Activated CD8-positive, alpha-beta T cell treated with anti-CD3 and anti-CD28 coated beads for 36 hours (primary cell): ENCODE results near the gene UBA3. TPM values are rescaled to one million over a fixed set of nuclear protein-coding genes. Genes with fewer than 3 reads are reported as not detected.

ENCODE experiments used
- ATAC-seq: fragments of 200-7000 bp; cut with Tn5 transposase; one replicate; pipeline ENCODE4 v1.10.0; 2021; ENCODE audit warnings: mild to moderate bottlenecking, moderate library complexity
- CTCF ChIA-PET: fragments of 350-600 bp; sonication (Branson Sonifier 250); formaldehyde crosslinking; loops from one replicate; lab custom pipeline; 2021; ENCODE audit warnings: antibody characterized with exemption; lab: Charles Lee
- POLR2A ChIA-PET: fragments of 350-600 bp; sonication (Branson Sonifier 250); formaldehyde crosslinking; loops from one replicate; lab custom pipeline; 2021; ENCODE audit warnings: antibody characterized with exemption; lab: Charles Lee
- DNase-seq: peaks from one replicate; pipeline ENCODE4 v3.0.0-alpha.2; 2020
- H3K27ac Mint-ChIP-seq: one replicate; pipeline ENCODE4 v1.8.0; 2021; ENCODE audit warnings: mild to moderate bottlenecking, mixed read lengths
- H3K27me3 Mint-ChIP-seq: one replicate; pipeline ENCODE4 v1.8.0; 2021; ENCODE audit warnings: mixed read lengths
- H3K36me3 Mint-ChIP-seq: one replicate; pipeline ENCODE4 v1.8.0; 2021; ENCODE audit warnings: low read depth, mixed read lengths
- H3K4me1 Mint-ChIP-seq: one replicate; pipeline ENCODE4 v1.8.0; 2021; ENCODE audit warnings: low read depth, mixed read lengths
- H3K4me3 Mint-ChIP-seq: one replicate; pipeline ENCODE4 v1.8.0; 2021; ENCODE audit warnings: mild to moderate bottlenecking, moderate library complexity, mixed read lengths
- H3K9me3 Mint-ChIP-seq: one replicate; pipeline ENCODE4 v1.8.0; 2021; ENCODE audit warnings: mixed read lengths
- intact Hi-C: fragments of 100-400 bp; cut with micrococcal nuclease; formaldehyde crosslinking; loops from one replicate; pipeline ENCODE4 v1.10.0; 2022
- total RNA-seq, 2 experiments: library from RNA; stranded (reverse); gene quantifications; one replicate each; pipeline ENCODE4 v1.2.3, GENCODE V29; 2021
- TF ChIP-seq, protein P1 (sequence below): fragments of 200-600 bp; IDR thresholded peaks from one replicate; pipeline ENCODE4 v1.8.0; 2022; ENCODE audit warnings: antibody characterized with exemption, mild to moderate bottlenecking

UBA3 gene
- total RNA-seq, 2 experiments from 2014 or later = 72.7 to 75.6 TPM

DNA sequence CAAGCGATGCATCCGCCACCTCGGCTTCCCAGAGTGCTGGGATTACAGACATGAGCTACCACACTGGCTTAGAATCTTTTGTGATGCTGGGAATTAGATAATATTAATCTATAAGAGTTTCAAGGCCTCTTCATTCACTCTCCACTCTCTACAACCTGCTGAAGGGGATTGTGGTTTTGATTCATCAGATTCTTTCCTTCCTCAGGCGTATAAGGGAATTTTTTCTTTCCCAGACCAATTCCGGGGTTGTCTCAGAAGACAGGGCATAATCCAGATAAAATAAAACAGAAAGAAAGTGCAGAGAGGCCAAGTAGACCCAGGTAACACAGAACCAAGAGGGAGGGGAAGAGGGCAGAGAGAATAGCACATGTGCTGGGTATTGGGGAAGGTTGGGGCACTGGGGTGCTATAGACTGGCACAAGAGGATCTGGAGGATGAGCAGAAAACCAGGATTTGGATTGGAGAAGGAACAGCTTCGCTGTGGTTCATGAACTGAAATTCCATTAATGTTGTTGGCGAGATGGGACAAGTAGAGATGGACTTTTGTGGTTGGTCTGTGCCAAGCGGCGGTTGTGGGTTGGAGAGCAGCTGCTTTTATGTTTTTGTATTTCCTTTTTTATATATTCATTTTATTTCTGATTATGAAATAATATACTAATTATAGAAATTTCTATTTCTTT lies 17.4 kb upstream of the UBA3 start:
- Mint-ChIP-seq H3K27me3 (no peaks in the 10 kb centered on the region), H3K4me3 (no peak overlapping the region), H3K9me3 (peaks cover 3% of the 10 kb centered on the region), H3K27ac (peak overlapping the region; percentile 94), H3K36me3 (peaks cover 63% of the 10 kb centered on the region), H3K4me1 (peaks cover 72% of the 10 kb centered on the region)
- intact Hi-C loops = no loop called here
- TF ChIP-seq, protein P1, sequence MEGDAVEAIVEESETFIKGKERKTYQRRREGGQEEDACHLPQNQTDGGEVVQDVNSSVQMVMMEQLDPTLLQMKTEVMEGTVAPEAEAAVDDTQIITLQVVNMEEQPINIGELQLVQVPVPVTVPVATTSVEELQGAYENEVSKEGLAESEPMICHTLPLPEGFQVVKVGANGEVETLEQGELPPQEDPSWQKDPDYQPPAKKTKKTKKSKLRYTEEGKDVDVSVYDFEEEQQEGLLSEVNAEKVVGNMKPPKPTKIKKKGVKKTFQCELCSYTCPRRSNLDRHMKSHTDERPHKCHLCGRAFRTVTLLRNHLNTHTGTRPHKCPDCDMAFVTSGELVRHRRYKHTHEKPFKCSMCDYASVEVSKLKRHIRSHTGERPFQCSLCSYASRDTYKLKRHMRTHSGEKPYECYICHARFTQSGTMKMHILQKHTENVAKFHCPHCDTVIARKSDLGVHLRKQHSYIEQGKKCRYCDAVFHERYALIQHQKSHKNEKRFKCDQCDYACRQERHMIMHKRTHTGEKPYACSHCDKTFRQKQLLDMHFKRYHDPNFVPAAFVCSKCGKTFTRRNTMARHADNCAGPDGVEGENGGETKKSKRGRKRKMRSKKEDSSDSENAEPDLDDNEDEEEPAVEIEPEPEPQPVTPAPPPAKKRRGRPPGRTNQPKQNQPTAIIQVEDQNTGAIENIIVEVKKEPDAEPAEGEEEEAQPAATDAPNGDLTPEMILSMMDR = no peak
- DNase-seq = no peak
- ChIA-PET CTCF (interaction anchor here (1.9 kb wide), 1 partner anchor 23 kb away, joined by 7 read pairs; no protein-coding TSS in a partner anchor), POLR2A (interaction anchor here (4.4 kb wide), 1 partner anchor 14 kb away, joined by 29 read pairs; the partner anchor contains the start of gene ARL6IP5)
- ATAC-seq = no peak

DNA sequence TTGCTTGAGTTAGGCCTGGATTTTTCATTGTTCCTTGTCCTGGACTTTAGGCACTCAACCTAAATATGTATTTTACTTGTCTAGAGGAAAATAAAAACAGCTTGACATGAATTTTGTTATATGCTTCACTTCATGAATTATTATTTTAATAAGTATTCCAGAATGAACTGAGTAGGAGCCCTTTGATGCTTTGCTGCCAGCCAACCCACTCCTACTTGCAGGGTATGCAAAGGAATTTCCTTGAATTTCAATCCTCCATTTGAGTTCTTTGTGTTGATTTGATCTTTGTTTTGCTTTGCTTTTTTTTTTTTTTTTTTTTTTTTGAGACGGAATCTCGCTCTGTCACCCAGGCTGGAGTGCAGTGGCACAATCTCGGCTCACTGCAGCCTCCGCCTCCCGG lies 16.1 kb upstream of the UBA3 start:
- Mint-ChIP-seq H3K36me3 (peaks cover 54% of the 10 kb centered on the region), H3K9me3 (peaks cover 3% of the 10 kb centered on the region), H3K4me1 (peaks cover 78% of the 10 kb centered on the region), H3K27me3 (no peaks in the 10 kb centered on the region), H3K4me3 (peak overlapping the region; percentile 61), H3K27ac (peak overlapping the region; percentile 94)
- intact Hi-C loops = no loop called here
- ATAC-seq (no peak), DNase-seq (no peak)
- ChIA-PET POLR2A (interaction anchor here (0.6 to 4.4 kb wide), 3 partner anchors 10 to 58 kb away, joined by 3 to 29 read pairs (median 3); partner anchors contain the start of gene ARL6IP5), CTCF (interaction anchor here (0.8 to 1.3 kb wide), 2 partner anchors 10 to 209 kb away, joined by 3 to 4 read pairs; no protein-coding TSS in a partner anchor)
- TF ChIP-seq, protein P1 = no peak

DNA sequence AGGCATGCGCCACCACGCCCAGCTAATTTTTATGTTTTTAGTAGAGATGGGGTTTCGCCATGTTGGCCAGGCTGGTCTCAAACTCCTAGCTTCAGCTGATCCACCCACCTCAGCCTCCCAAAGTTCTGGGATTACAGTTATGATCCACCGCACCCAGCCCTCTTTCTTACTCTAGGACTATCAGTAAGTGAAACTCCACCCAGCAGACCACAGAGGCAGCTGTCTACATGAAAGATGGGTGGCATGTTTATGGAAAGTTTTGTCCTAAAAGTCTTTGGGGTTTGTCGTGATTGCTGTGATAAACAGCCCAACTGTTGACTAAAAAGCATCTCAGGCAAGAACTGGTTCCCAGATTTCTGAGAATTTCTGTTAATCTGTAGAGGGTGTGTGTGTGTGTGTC lies 15.5 kb upstream of the UBA3 start:
- intact Hi-C loops = loop anchor here (2.0 kb wide), 1 partner anchor 15 kb away; the partner anchor contains the start of gene UBA3
- Mint-ChIP-seq H3K27ac (peak overlapping the region; percentile 94), H3K36me3 (peaks cover 52% of the 10 kb centered on the region), H3K27me3 (no peaks in the 10 kb centered on the region), H3K4me3 (peak overlapping the region; percentile 61), H3K4me1 (peaks cover 78% of the 10 kb centered on the region), H3K9me3 (peaks cover 3% of the 10 kb centered on the region)
- TF ChIP-seq, protein P1 = no peak
- ChIA-PET CTCF (interaction anchor here (0.8 to 1.3 kb wide), 2 partner anchors 10 to 210 kb away, joined by 3 to 4 read pairs; no protein-coding TSS in a partner anchor), POLR2A (interaction anchor here (0.6 to 4.4 kb wide), 4 partner anchors 9 to 57 kb away, joined by 3 to 29 read pairs (median 3); partner anchors contain the start of gene ARL6IP5)
- peak; percentile 17 for ATAC-seq
- DNase-seq = peak; percentile 59

DNA sequence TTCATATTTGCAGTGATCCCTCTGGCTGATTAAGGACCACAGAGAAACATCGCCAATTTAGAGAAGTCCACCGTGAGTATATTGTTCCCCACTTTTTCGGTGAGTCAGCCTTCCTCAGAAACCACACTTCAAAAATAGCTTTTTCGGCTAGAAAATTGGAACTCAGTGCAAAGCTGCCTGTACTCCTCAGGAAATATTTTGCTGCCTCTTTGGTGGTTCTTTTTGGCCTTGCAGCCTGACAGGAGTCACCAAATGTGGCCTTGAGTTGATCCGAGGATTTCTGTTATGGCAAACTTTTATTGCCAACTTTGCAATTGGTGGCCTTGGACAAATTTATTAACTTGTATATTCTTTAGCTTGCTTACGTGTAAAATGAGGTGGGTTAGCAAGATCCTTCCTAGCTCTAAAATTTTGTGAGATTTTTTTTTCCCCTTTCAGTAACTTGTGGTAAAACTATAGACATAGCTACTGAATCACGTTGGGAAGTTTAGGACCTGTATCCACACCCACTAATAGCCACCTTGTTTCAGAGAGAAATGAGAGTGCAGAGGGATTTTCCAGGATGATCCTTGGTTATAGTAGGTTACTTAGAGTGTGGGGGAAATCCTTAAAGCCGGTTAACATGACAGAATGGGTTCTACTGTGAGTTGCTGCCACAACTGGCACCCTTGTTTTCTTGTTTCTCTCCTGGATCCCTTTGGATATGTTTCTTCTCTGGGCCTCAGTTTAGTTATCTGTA lies 14.5 kb upstream of the UBA3 start:
- peak overlapping the region; percentile 70 for H3K4me3 Mint-ChIP-seq
- DNase-seq (peak; percentile 36), ATAC-seq (peak; percentile 24)
- ChIA-PET CTCF (interaction anchor here (1.2 kb wide), 3 partner anchors 13 to 26 kb away, joined by 4 to 6 read pairs (median 4); no protein-coding TSS in a partner anchor), POLR2A (interaction anchor here (0.6 to 4.4 kb wide), 6 partner anchors 10 to 188 kb away, joined by 3 to 29 read pairs (median 4); partner anchors contain the start of gene ARL6IP5)
- intact Hi-C loops = loop anchor here (2.0 kb wide), 1 partner anchor 14 kb away; the partner anchor contains the start of gene UBA3
- peak overlapping the region; percentile 96 for H3K27ac Mint-ChIP-seq
- peaks cover 3% of the 10 kb centered on the region for H3K9me3 Mint-ChIP-seq
- no peaks in the 10 kb centered on the region for H3K27me3 Mint-ChIP-seq
- TF ChIP-seq, protein P1 = no peak
- peaks cover 82% of the 10 kb centered on the region for H3K4me1 Mint-ChIP-seq
- peaks cover 52% of the 10 kb centered on the region for H3K36me3 Mint-ChIP-seq
